GM23248 (cell line): Measurements from ENCODE around the gene C1R.

Source experiments
- EZH2 ChIP-seq: fragments of 200-600 bp; sonication (generic); IDR thresholded peaks from 2 replicates; pipeline ENCODE4 v1.6.1; 2018; ENCODE audit warnings: antibody characterized with exemption, mild to moderate bottlenecking; ENCODE audit not compliant: insufficient read depth, poor library complexity, severe bottlenecking
- EZH2phosphoT487 ChIP-seq: fragments of 200-600 bp; sonication (generic); IDR thresholded peaks from 2 replicates; pipeline ENCODE4 v1.6.1; 2018; ENCODE audit warnings: antibody characterized with exemption, moderate library complexity, mild to moderate bottlenecking, low read depth; ENCODE audit not compliant: insufficient read depth

GRCh38 chr12:7131502-7131866, 39.2 kb upstream of the C1R start:
- TF ChIP-seq EZH2phosphoT487 (no peak), EZH2 (no peak)
